NCI-H1694 (cell line): ENCODE measurements around the gene TRIM29.

Experiments used
- DNase-seq: peaks from one replicate; lab custom pipeline; 2025; lab: John Stamatoyannopoulos, UW

Gene TRIM29

DNA sequence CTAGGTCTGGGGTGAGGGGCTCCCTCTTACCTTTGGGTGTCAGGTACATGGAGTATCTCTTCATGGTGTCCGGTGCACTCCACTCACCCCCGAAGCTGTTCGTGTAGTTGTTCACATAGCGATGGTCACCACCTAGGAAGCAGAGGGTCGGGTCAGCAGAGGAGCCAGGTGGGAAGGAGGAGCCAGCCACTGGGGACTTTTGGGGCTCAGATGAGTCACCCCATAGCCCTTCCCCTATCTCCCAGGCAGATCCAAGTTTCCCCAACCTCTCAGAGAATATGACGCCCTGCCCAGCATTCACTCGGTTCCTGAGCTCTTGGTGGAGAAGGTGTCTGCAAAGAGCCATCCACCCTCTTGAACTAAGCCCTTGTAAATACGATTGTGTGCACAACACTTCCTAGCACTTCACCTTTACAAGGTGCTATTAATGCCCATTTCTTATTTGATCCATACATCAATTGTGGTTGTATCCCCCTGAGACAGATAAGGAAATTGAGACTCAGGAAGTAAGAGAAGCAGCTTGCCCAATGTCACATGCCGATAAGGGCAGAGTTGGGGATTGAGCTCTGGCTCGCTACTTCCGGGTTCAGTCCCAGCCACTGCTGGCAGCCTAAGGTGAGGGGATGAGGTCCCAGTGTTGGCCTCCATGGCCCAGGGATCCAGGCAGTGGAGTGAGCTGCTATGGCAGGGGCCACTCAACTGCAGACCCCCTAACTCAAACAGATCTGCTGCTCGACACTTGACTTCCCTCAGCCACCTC is 14.8 kb downstream of the TRIM29 start:
- DNase-seq = no peak

DNA sequence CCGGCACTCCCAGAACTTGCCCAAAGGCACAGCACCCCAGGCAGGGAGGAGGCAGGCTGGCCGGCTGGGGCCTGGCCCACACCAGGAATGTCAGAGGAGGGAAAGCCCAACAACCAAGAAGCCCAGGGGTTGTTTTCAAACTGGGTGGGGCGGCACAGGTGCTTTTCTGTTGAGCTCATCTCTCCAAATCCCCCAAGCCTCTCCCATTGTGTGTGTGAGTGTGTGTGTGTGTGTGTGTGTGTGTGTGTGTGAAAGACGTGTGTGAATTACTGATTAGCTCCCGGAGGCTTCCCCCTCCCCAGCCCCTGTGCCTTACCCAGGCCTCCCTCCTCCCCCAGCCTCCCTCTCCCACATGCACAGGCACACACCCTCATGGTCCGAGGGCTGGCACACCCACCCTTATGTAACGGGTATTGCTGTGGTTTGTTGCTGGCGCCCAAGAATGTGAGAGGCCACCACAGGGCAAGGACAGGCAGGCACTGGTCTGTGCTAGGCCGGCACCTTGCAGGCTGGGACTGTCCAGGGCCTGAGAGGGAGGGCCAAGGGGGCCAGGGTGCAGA is 15.9 kb downstream of the TRIM29 start:
- no peak for DNase-seq

DNA sequence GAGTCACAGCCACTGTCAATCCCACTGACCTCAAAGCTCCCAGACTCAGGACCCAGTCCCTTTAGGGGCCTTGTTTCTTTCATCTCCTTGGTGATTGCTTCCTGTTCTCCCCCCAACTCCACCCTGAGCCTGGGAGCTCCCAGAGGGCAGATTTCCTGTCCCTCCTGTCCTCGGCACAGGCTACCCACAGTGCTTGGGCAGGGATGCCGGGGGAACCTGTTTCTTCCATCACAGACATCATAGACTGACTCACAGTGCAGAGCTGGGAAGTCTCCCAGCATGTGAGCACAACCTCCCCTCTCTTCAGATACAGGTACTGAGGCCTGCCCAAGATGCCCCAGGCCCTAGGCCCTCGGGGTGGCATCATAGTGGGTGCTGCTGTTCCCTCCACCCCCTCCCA is 16.6 kb downstream of the TRIM29 start:
- no peak for DNase-seq

DNA sequence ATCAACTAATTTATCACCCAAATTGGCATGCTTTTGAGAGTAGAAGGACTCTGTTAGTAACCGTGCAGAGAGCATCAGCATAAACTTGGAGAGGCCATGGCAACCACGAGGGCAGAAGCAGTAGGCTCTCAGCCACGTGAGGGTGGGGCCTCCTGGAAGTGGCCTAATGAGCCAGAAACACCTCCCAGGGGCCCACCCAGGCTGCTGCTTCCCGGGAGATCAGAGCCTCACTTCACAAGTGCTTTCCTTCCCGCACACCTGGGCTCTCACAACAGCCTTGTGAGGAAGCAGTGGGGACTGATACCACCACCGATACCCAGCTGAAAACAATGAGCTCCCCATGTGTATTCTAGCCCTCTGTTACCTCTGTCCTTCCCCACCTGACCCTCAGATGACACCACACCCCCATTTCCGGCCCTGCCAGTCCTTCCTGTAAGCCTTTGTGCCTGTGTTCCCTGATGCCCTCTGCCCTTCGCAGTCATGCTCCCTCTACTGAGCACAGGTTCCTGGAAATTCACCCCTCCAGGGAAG is 17.0 kb downstream of the TRIM29 start:
- no peak for DNase-seq

DNA sequence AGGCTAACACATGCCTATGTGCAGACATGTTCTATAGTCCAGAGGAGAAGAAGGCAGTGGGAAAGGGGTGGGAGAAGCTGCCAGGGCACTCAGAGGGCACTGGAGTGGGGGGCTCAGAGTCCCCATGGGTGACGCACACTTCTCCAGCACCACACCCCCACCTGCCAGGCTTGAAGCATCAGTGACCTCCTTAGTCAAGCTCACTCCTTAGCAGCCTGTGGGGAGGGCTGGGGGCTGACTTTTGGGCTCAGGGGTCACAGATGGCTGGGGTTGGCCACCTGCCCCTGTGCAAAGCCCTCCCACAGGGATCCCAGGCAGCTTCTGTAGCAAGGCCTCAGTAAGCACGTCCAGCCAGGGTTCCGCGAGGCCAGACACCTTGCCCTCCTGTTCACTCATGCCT is 18.8 kb downstream of the TRIM29 start:
- no peak for DNase-seq

DNA sequence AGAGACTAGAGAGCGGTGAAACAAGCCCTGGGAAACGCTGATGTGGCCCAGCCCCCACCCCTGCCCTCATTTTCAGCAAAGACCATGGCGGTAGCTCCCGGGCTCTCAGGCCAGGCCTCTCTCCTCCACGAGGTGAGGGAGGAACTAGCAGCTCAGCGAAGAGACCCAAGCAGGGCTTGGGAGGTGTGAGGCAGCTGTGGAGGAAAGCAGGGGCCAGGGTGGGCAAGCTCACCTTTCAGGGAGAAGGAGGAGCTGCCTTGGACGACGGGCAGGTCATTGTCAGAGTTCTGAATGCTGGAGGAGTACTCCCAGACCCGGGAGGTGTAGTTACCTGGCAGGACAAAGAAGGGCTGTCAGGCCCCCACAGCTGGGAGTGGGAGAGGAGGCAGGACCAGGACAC is 19.9 kb downstream of the TRIM29 start:
- no peak for DNase-seq

DNA sequence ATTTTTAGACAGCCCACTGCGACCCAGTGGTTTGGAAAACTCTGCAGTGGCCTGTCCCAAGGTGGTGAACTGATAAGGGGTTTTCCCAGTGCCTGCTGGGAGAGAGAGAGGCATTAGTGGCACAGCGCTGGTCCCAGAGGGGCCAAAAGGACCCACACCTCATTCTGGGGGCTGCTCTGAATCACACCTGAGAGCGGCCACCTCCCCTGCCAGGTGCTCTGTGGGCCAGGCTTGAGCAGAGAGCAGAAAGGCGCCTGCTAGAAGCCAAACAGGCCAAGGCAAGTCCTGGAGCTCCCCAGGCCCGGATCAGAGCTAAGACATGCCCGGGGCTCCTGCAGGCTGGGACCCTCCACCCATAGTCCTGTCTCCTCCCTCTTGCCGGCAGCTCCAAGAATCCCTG is 20.9 kb downstream of the TRIM29 start:
- DNase-seq = no peak

DNA sequence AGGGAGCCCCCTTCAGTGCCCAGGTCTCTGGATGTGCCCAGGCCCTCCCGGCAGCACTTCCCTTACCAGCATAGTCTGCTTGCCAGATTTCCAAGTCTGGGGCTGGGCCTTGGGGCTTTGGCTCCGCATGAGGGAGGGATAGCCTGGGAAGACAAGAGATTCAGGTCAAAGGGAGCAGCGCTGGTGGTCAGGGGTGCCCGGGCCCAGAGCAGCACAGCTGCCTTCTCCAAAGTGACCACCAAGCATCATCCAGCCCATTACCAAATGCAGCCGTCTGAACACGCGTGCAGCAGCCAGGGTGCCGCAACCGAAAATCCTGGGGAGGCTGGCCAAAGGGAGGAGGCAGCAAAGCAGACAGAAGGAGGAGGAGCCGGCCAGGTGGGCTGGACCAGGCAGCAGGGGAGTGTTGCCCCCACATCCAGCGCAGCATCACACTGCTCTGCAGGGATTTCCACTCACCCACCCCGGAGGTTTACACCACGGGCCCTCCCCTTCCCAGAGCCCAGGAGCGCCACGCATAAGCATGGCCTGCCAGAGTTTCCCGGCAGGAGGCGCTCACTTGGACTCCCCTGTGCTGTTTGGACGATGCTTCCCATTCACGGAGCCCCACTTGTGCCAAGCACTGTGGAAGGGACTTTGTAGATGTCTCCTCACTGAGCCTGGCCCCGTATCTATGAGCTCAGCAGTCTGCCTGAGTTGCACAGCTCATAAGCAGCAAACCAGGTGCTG is 22.5 kb downstream of the TRIM29 start:
- no peak for DNase-seq

DNA sequence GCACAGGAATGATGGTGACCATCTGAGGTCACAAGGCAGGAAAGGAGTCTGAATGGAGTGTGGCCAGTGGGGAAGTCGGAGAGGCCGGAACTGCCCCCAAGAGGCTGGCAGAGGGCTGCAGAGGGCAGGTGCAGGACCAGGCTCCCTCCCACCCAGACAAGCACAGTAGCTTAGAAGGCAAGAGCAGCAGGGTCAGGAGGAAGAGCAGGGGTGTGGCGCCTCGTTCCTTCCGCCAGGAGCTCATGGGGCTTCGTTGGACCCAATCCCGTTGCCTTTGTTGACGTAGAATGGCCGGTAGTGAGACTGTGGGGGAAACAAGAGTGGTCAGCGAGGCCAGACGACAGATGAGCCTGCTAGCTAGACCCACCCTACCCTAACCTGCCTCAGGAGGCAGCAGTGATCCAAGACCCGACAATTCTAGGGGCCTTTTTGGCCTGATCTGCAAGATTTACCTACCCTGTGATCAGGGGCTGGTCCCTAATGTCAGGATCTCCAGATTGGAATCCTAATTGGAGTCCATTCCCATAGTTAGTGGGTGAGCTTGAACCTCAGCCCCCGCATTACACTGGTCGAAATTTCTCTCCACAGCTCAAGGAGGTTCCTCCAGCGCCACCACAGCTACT is 25.6 kb downstream of the TRIM29 start:
- no peak for DNase-seq

DNA sequence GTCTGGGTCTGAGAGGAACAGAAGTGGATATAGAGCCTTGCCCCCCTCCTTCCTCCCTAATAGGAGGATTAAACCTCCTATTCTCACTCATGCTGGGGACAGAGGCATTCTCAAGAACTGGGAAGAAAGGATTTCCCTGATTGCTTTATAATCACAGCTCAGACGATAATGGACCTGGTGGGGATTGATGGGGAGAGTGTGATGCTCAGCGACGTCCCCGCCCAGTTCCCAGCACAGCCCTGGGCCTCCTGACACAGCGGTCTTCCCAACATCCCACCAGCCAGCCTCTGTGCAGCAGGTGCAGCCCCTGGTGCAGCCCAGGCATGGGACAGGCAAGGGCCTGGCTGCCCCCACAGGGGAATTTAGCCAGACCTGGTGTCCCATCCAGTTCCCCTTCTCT is 28.4 kb downstream of the TRIM29 start:
- DNase-seq = no peak

DNA sequence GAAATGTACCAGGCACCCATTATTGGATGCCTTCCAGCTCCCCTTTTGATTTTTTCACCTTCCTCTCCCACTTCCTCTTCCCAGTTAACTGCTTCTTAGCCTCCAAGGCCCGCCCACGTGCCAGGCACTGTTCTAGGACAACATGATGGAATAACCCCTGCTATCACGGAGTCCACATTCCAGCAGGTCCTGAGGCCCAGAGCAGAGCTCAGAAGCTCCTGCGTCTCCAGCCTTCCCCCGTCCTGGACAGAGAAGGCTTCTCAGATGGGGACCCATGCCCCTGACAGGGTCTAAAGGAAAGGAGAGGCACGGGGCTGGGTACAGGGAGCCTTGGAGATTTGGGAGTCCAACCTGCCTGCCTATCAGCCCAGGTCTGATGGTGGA is 29.1 kb downstream of the TRIM29 start:
- DNase-seq = no peak

DNA sequence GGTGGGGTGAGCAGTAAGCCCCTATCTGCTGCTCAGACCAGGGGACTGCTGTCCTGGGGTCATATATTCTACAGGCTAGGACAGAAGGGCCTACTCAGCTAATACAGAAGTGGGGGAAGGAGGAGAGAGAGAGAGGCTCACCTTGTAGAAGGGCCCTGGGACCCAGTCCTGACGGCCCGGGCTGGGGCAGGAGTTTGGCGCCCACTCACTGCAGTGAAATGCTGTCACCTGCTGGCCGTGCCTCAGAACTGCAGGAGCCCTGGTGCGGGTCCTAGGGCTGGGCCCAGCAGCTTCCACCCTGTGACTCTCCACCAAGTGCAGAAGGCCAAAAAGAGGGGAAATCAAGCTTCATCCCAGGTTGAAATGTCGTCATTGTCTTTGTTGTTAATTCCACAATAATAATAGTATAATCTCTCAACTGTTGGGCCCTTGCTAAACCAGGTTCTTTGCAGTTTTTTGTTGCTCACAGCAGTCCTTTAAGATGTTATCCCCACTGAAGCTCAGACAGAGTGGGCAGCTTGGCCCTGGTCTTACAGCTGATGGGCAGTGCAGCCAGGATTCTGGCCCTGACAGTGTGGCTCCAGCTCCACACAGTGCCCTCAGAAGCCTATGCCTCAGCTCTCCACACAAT is 29.6 kb downstream of the TRIM29 start:
- peak; percentile 26 for DNase-seq

DNA sequence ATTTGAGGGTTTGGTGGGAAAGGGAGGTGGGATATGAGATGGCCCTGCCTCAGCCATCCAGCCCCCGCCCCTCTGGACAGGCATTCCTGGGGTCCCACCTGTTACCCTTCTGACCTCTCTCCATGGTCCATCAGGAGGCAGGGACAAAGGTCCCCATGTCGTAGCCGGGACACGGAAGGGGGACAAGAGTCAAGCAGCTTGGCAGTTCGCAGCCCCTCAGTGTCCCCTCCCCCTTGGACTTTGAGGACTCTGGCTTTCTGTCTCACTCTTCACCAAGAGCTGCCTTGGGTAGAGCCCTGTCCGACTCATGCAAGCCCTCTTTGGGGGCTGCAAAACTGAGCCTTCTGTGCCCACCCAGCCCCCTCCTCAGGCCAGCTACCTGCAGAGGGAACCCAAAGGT is 30.2 kb downstream of the TRIM29 start:
- DNase-seq = no peak

DNA sequence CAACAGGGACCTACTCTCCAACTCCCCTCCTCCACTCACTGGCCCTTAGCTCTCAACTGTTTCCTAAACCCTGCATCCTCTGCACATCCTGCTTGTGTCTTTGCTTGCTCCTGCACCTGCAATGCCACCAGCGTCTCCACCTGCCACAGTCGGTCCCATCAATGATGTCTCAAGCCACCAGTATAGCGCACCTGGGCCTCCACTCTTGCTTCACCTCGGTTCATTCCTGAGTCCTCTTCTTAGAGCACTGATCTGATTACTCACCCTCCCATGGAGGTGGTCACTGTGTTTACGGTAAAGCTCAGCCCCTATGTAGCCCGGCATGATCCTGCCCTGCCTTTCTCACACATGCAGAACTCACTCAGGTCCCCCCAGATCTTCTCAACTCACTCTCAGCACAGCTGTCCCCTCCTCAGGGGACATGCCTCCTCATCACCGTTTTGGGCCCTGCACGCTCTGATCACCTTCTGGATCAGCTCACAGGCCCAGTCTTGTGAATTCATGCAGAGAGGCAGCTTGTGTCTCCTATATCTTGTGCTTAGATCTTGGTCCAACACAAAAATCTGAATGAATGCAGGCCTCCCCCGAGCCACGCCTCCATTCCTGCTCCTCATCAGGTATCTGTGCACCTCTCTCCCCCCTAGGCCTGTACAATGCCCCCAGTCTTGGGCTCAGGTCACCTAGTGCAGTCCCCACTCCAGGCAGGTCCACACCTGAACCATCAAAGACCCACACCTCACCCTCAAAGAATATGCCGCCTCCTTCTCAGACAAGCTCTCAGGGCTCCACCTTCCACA is 31.4 kb downstream of the TRIM29 start:
- no peak for DNase-seq

DNA sequence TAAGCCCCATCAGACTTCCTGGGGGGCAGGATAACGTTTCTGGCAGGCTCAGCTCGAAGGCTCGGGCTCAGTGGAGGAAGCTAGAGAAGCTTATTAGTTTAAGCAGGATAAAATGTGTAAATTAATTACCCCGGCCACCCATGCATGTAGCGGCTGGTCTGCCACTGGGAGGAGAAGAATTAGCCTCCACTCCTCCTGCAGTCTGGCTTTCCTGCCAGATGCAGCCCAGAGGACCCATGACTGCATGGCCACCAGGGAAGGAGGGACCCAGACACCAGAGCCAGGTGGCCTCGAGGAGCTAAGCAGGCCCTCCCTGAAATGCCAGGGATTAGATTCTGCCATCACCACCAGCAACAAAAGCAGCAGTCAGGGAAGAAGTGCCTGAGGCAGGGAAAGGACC is 32.3 kb downstream of the TRIM29 start:
- DNase-seq = no peak

DNA sequence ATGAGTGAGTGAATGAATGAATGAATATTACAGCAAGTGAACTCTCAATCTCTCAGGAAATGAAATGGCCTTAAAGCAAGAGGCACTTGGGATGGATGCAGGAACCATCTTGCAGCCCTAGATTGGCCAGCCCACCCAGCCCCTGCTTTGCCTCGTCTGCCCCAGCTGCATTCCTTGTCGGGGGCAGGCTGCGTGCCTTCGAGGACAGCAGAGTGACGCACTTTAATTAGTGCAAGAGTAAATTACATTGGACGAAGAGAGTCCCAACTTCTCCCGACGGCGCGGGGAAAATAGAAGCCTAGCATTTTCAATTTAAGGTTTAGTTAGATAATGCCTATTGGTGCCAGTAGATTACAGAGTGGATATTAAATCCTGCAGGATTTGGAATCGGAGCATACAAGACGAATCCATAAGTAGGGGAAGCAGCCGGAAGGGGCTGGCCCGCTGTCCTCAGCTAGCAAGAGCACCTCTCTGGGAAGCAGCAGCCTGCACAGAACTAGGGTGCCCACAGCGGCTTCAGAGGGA is 33.8 kb downstream of the TRIM29 start:
- no peak for DNase-seq

DNA sequence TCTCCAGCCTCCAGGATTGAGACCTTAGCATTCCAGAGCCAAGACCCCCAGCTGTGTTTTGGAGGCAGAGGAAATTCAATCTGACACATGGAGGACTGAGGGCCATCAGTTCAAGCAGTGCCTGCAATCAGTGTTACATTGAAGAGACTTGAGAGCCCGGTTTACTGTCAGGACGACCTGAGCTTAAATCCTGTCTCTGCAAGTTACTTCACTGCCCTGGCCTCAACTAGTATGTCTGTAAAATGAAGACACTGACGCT is 35.1 kb downstream of the TRIM29 start:
- no peak for DNase-seq

DNA sequence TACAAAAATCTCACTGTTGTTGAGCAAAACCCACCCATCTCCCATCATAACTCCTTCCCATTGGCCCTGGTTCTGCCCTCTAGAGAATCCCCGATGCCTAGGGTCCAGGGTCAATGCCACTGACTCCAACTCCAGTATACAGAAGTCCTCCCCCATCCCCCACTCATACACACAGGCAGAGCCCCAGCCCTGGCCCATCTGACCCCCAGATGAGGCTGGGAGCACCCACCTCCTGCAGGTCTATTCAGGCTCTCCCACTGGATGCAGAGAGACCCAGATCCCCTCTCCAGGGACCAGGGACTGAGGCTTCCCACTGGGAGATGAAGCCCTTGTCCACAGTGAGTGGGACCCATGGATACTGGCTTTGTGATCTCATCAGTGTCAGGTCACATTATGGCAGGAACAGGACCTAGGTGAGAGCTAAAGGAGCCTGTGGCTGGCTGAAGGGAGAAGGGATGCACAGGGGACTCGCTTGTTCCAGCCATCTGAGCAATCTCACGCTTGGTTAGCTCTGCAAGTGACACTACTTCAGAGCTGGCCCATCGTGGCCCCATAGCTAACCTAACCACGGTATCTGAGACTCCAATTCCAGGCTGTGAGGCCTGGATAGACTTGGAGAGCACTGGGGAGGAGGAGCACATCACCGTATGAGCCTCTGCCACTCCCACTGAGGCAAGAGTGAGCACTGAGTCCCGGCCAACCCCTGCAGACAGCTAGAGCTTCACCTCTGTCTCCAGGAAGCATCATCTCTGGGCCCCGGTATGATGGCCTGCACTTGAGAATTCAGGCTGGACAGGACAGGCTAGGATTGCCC is 35.7 kb downstream of the TRIM29 start:
- no peak for DNase-seq

DNA sequence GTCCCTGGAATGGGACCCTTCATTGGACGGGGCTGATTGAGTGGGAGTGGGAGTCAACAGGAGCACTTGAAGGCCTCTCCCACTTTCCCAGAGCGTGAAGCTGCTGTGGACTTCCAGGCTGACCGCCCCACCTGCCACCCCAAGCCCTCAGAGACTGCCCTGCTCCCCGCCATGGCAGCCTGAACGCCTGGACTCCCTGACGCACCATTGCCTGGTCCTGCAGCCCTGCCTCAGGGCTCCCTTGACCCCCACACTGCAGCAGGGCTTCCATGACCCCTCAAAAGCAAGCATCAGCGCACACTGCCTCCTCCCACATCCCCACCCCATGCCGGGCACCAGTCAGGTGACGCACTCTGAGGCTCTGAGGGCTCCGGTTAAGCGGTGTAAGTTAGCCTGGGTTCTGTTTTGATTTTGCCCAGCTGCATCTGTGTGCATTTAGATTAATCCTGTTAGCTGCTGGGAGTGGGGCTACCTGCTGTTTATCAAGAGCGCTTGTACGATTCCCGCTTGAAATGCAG is 39.4 kb downstream of the TRIM29 start:
- DNase-seq = no peak

DNA sequence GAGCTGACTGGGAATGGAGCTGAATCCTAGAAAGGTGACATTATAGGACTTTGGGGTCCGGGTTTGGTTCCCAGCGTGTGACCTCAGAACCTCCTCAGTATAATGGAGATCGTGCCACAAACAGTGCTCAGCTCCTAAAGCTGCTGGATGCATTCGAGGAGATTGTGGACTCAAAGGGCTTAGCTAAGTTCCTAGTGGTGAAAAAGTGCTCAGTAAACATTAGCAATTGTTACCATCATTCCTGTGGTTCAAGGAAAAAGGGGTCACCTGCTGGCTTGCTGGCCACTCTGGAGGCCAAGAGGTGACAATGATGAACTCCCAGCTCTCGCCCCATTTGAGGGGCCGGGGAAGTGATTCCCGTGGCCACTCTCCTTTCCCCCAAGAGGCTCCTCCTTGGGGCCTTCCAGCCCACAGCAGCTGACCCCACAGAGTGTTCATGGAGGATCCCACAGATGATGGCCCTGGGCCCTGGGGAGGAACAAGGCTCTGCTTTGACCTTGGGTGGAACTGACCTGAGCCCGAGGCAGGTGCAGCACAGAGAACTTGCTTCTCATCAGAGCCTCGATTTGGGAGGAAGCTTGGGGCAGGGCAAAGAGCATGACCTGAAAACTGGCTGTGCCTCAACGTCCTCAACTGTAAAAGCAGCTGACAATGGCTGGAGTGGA is 40.1 kb downstream of the TRIM29 start:
- DNase-seq = no peak
